Adrenal gland (tissue), 5 donors: ENCODE measurements around the gene UNC79.

Experiments
- POLR2A ChIP-seq, 2 donors: fragments of 450-650 bp; IDR thresholded peaks; one replicate each; pipeline ENCODE4 v1.6.1; 2017; ENCODE audit warnings: antibody characterized with exemption in 2 of 2, mild to moderate bottlenecking in 2 of 2, moderate library complexity in 1 of 2
- TF ChIP-seq, protein P1 (sequence below), 6 experiments: fragments of 450-650 bp in 4 of 6; fragments of 200-600 bp in 2 of 6; sonication (generic) in 1 of 6; IDR thresholded peaks; 1 replicate in 5 of 6; 2 replicates in 1 of 6; pipeline versions ENCODE4 v1.5.1 to v1.8.0; 2016 to 2021; ENCODE audit warnings: antibody characterized with exemption in 6 of 6, mild to moderate bottlenecking in 2 of 6, moderate library complexity in 1 of 6
- donor health status: DM: no; HTN: no; CAD: no.

DNA sequence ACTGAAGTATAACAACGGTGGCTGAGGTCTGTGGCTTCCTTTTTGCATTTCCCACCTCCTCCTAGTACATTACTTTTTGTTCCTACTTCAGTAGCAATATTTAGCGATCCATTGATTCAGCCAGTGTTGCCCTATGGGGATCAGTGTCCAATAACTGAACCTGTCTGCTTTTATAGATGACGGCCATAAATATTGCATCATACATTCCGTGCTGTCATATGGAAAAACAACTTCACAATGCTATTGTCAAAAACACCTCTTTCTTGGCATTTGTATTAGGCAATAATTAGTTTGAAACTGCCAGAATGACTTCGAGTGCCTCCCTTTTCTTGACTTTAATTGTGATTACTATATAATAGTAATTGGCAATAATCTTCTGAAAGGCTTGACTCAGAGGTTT is 208.1 kb downstream of the UNC79 start:
- TF ChIP-seq POLR2A (IDR thresholded peaks at IDR 0.05), result no peak
- TF ChIP-seq, protein P1, sequence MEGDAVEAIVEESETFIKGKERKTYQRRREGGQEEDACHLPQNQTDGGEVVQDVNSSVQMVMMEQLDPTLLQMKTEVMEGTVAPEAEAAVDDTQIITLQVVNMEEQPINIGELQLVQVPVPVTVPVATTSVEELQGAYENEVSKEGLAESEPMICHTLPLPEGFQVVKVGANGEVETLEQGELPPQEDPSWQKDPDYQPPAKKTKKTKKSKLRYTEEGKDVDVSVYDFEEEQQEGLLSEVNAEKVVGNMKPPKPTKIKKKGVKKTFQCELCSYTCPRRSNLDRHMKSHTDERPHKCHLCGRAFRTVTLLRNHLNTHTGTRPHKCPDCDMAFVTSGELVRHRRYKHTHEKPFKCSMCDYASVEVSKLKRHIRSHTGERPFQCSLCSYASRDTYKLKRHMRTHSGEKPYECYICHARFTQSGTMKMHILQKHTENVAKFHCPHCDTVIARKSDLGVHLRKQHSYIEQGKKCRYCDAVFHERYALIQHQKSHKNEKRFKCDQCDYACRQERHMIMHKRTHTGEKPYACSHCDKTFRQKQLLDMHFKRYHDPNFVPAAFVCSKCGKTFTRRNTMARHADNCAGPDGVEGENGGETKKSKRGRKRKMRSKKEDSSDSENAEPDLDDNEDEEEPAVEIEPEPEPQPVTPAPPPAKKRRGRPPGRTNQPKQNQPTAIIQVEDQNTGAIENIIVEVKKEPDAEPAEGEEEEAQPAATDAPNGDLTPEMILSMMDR (IDR thresholded peaks at IDR 0.05), result no peak
